Testis (tissue), 3 donors: ENCODE results near the gene C10orf67. TPM values are rescaled to one million over a fixed set of nuclear protein-coding genes. Genes with fewer than 3 reads are reported as not detected.

ENCODE experiments used
- DNase-seq: peaks from one replicate; pipeline ENCODE4 v3.0.0-alpha.2; 2019
- H3K27ac ChIP-seq, 2 donors: fragments of 200-600 bp; sonication (generic); one replicate each; pipeline ENCODE4 v1.5.1; 2019
- H3K27me3 ChIP-seq: fragments of 200-600 bp; sonication (generic); one replicate; pipeline ENCODE4 v1.5.1; 2019
- H3K36me3 ChIP-seq: fragments of 200-600 bp; sonication (generic); one replicate; pipeline ENCODE4 v1.5.1; 2017; ENCODE audit warnings: low read depth; ENCODE audit errors: missing control alignments
- H3K4me1 ChIP-seq: fragments of 200-600 bp; sonication (generic); one replicate; pipeline ENCODE4 v1.5.1; 2019
- H3K4me3 ChIP-seq, 2 donors: fragments of 200-600 bp; sonication (generic); one replicate each; pipeline ENCODE4 v1.5.1; 2017 to 2019
- H3K9me3 ChIP-seq: fragments of 200-600 bp; sonication (generic); one replicate; pipeline ENCODE4 v1.5.1; 2017
- POLR2A ChIP-seq: fragments of 450-650 bp; IDR thresholded peaks from one replicate; pipeline ENCODE4 v1.6.1; 2017; ENCODE audit warnings: antibody characterized with exemption, mild to moderate bottlenecking, moderate library complexity
- WGBS, 2 donors: methylation state at CpG; one replicate each; pipeline ENCODE4 v1.1.5; 2018; 5-methylcytosine and 5-hydroxymethylcytosine counted together
- intact Hi-C: fragments of 100-400 bp; cut with DNase I; formaldehyde crosslinking; loops from one replicate; pipeline ENCODE4 v1.15.1; 2023; ENCODE audit warnings: low total_unique reads
- polyA plus RNA-seq: library from polyadenylated mRNA; stranded (reverse); fragments of 350-450 nt; fragmentation: Illumina TruSeq; extraction: RNeasy Lipid Tissue Mini Kit (QIAGEN cat#74804); gene quantifications from one replicate; pipeline ENCODE4 v1.2.3, GENCODE V29; 2014; ENCODE audit warnings: low read depth, low replicate concordance; ENCODE audit not compliant: insufficient read depth
- total RNA-seq, 2 donors: library from RNA; depleted of rRNA; stranded (reverse); fragments of >200 nt; gene quantifications; one replicate each; pipeline ENCODE4 v1.2.3, GENCODE V29; 2016
- TF ChIP-seq, protein P1 (sequence below), 3 experiments: fragments of 450-650 bp in 2 of 3; fragments of 200-600 bp in 1 of 3; sonication (generic) in 1 of 3; IDR thresholded peaks; one replicate each; pipeline ENCODE4 v1.5.1; 2016 to 2019; ENCODE audit warnings: antibody characterized with exemption in 3 of 3, mild to moderate bottlenecking in 2 of 3, moderate library complexity in 1 of 3

Gene C10orf67
- total and polyA plus RNA-seq, 3 donors from 2014 or later, result 3.0 to 11.1 (median 7.1) TPM

DNA sequence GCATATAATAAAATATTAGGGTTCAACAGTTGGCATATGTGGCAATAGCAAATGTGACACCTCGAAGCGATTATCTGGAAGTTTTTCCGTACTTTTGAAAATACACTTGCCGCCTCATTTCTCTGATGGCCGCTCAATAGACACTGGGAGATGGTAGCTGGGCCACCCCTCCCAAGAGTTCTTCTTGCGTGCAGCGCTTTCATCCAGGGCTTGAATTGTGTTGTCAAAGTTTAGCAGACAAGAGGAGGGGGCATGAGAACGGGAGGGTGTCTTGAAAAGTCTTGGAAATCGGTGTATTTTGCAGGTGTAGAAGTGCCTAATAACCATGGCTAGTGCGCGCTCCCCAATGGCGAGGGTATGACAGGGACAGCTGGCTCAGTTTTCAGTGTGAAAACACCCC lies 144.0 kb downstream of the C10orf67 start:
- Histone ChIP-seq H3K4me1 (no peaks in the 10 kb centered on the region), H3K36me3 (no peaks in the 10 kb centered on the region), H3K27ac (no peak overlapping the region), H3K9me3 (no peaks in the 10 kb centered on the region), H3K27me3 (no peaks in the 10 kb centered on the region), H3K4me3 (no peak overlapping the region)
- 2 to 4% methylated on average over 12 of the region's 12 CpGs for WGBS, 2 donors
- intact Hi-C loops, result no loop called here
- no peak for DNase-seq
- TF ChIP-seq POLR2A, result no peak
- TF ChIP-seq, protein P1, sequence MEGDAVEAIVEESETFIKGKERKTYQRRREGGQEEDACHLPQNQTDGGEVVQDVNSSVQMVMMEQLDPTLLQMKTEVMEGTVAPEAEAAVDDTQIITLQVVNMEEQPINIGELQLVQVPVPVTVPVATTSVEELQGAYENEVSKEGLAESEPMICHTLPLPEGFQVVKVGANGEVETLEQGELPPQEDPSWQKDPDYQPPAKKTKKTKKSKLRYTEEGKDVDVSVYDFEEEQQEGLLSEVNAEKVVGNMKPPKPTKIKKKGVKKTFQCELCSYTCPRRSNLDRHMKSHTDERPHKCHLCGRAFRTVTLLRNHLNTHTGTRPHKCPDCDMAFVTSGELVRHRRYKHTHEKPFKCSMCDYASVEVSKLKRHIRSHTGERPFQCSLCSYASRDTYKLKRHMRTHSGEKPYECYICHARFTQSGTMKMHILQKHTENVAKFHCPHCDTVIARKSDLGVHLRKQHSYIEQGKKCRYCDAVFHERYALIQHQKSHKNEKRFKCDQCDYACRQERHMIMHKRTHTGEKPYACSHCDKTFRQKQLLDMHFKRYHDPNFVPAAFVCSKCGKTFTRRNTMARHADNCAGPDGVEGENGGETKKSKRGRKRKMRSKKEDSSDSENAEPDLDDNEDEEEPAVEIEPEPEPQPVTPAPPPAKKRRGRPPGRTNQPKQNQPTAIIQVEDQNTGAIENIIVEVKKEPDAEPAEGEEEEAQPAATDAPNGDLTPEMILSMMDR (IDR thresholded peaks at IDR 0.05), result no peak

GRCh38 chr10:23199768-23200511 lies 144.7 kb downstream of the C10orf67 start:
- H3K27me3 ChIP-seq, result no peaks in the 10 kb centered on the region
- WGBS, 2 donors, result 1% methylated on average over 26 to 30 of the region's 30 CpGs
- H3K36me3 ChIP-seq, result no peaks in the 10 kb centered on the region
- H3K27ac ChIP-seq, result no peak overlapping the region
- no peaks in the 10 kb centered on the region for H3K9me3 ChIP-seq
- TF ChIP-seq POLR2A, result no peak
- TF ChIP-seq, protein P1 (IDR thresholded peaks at IDR 0.05), result no peak
- peak overlapping the region; percentile 3 to 15 for H3K4me3 ChIP-seq
- intact Hi-C loops, result no loop called here
- H3K4me1 ChIP-seq, result no peaks in the 10 kb centered on the region
- no peak for DNase-seq

GRCh38 chr10:23198940-23199767 lies 145.4 kb downstream of the C10orf67 start:
- H3K4me1 ChIP-seq, result no peaks in the 10 kb centered on the region
- H3K27ac ChIP-seq, result no peak overlapping the region
- TF ChIP-seq, protein P1 (IDR thresholded peaks at IDR 0.05), result no peak
- no peak for TF ChIP-seq POLR2A
- no peaks in the 10 kb centered on the region for H3K9me3 ChIP-seq
- no peak for DNase-seq
- H3K4me3 ChIP-seq, result peak overlapping the region; percentile 3 to 15
- H3K27me3 ChIP-seq, result no peaks in the 10 kb centered on the region
- WGBS, 2 donors, result 1% methylated on average over 34 to 58 of the region's 60 CpGs
- intact Hi-C loops, result no loop called here
- no peaks in the 10 kb centered on the region for H3K36me3 ChIP-seq

DNA sequence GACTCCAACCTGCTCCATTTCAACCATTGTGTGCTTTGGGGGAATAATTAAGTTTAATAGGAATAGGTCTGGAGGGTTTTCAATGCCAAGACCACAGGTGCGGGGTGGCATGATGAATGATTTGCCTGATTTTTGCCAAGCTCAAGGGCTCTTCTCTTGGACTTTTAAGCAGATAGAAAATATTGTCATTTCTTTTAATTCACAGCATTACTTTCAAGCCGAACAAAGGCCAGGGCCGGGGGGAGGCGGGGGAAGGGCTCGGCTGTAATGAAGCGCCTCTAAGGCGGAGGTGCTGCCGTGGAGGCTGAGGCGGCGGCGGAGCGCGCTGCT lies 146.0 kb downstream of the C10orf67 start:
- no peak for DNase-seq
- Histone ChIP-seq H3K27me3 (no peaks in the 10 kb centered on the region), H3K27ac (no peak overlapping the region), H3K9me3 (no peaks in the 10 kb centered on the region), H3K4me1 (no peaks in the 10 kb centered on the region), H3K36me3 (no peaks in the 10 kb centered on the region), H3K4me3 (peak overlapping the region; percentile 3 to 15)
- TF ChIP-seq, protein P1 (IDR thresholded peaks at IDR 0.05), result no peak
- no peak for TF ChIP-seq POLR2A
- 2 to 4% methylated on average over 13 of the region's 13 CpGs for WGBS, 2 donors
- intact Hi-C loops, result no loop called here
